DMS153 treated with DMSO at 0.1 percent for 48 hours (cell line): ENCODE data around the gene DPY19L3.
"Not testable (repeated sequence)": the region's sequence is repeated elsewhere in the genome, so short reads cannot be mapped to it uniquely, and the experiment has no call there.

Source experiments
- DNase-seq: peaks from one replicate; lab custom pipeline; 2025; ENCODE audit not compliant: unreplicated experiment; lab: John Stamatoyannopoulos, UW

Gene DPY19L3

DNA sequence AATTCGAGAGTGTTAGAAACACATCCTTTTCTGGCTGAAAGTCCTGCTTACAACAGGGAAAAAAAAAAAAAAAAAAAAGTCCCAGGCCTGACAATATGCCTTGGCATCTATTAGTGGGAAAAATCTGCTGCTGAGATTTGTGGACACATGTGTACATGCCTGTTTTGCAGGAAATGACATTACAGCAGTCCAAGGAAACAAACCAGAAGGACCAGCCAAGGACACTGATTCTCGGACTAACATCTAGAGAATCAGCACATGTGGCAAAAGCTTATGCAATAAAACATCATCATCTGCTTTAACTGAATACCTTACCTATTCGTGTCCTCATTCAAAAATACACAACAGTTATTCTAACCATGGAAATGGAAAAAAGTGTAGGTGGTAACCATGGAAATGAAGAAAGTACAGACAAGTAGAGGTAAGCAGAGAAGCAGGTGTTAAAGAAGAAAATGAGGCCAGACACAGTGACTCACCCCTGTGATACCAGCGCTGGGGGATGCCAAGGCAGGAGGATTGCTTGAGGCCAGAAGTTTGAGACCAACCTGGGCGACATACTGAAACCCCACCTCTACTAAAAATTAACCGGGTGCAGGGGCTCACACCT, 9.4 kb upstream of the DPY19L3 start:
- DNase-seq, result no peak

DNA sequence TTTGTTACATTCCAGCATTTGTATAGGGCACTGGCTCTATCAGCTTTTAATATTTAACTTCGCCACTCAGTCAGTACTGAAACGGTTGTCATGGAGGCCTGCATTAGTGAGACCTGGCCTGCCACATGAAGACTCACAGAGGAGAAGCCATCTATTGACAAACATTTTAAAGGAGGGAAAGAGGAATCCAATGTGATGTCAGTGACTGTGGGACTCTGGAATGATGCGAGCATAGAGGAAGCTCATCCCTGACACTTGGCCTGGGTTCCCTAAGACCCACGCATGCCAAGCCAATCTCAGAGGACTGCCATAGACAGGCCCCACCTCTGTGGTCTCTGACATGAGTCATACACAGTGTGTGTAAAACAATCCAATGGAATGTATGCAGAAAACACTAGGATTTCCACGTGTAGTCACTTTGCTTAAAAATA, 7.9 kb upstream of the DPY19L3 start:
- no peak for DNase-seq

DNA sequence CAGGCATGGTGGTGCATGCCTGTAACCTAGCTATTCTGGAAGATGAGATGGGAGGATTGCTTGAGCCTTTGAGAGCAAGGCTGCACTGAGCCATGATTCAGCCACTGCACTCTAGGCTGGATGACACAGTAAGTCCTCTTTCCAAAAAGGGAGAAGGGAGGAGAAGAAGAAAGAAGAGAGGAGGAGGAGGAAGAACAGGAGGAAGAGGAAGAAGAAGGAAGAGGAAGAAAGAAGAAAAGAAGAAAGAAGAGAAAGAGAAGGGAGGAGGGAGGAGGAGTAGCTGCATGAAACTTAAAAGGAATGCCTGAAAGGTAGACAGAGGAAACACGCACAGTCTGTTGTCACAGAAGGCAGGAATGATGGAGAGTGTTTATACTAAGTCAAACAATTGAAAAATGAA, 3.6 kb upstream of the DPY19L3 start:
- no peak for DNase-seq

DNA sequence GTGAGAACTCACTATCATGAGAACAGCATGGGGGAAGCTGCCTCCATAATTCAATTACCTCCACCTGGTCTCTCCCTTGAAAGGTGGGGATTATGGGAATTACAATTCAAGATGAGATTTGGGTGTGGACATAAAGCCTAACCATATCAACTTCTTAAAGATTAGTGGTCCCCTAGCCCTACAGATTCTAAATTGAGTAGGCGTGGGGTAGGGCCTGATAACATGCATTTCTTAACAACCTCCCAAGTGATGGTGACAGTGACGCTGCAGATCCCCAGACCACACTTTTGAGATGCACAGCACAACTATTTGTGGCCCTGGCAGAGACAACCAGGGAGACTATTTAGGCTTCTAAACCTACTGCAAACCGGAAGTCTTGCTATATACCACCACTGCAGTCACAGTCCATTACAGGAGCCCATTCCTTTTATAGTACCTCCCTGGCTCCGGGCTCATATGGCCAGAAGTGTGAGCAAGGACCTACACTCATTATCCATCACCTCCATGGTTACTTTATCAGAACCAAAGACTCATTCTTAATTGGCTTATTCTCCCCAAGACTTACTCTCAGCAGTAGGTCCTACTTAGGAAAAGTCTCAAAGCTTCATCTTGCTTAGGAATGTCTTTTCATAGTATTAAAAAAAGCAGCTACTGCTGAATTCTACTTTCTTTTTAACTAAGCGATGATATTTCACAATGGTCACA, 2.1 kb upstream of the DPY19L3 start:
- DNase-seq, result no peak

DNA sequence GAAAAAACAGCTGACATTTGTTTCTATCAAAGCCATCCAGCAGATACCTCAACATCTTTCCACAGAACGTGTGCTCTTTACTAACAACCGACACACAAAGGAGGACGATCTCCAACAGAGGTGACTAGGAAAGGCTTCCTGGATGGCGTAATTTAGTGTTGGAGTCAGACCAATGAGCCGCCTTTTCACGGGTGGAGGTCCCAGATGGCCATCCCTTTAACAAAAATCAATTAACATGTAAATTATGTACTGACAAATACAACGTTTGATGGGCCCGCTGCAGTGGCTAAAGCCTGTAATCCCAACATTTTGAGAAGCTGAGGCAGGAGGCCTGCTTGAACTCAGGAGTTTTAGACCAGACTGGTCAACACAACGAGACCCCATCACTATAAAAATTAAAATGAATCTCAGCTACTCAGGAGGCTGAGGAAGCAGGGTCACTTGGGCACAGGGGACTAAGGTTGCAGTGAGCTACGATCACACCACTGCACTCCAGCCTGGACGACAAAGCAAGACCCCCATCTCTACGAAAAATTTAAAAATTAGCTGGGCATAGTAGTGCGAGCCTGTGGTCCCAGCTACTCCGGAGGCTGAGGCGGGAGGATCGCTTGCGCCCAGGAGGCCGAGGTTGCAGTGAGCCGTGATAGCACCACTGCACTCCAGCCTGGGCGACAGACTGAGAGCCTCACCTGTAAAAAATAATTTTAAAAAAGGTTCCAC, 1.2 kb upstream of the DPY19L3 start:
- no peak for DNase-seq

DNA sequence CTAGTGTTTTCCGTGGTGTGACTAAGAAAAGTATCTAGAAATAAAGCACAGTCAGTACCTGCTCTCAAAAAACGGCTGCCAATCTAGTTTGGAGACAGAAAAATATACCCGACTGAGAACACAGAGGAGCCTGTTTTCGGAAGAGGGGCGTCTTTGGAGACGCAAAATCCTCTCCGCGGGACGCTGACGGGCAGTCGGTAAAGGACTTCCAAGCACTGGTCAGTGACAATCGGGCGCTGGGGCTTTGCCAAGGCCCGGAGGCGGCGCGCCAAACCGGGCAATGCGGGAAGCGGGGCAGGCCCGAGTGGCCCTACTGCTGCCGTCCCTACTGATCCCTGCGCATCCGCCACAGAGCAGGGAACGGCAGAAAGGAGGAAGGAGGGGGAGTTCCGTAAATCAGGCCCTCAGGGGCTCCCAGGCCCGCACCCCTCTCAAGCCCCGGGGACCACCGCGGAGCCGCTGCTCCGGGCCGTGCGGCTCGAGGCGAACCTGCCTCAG, 588 bp upstream of the DPY19L3 start:
- DNase-seq, result no peak

DNA sequence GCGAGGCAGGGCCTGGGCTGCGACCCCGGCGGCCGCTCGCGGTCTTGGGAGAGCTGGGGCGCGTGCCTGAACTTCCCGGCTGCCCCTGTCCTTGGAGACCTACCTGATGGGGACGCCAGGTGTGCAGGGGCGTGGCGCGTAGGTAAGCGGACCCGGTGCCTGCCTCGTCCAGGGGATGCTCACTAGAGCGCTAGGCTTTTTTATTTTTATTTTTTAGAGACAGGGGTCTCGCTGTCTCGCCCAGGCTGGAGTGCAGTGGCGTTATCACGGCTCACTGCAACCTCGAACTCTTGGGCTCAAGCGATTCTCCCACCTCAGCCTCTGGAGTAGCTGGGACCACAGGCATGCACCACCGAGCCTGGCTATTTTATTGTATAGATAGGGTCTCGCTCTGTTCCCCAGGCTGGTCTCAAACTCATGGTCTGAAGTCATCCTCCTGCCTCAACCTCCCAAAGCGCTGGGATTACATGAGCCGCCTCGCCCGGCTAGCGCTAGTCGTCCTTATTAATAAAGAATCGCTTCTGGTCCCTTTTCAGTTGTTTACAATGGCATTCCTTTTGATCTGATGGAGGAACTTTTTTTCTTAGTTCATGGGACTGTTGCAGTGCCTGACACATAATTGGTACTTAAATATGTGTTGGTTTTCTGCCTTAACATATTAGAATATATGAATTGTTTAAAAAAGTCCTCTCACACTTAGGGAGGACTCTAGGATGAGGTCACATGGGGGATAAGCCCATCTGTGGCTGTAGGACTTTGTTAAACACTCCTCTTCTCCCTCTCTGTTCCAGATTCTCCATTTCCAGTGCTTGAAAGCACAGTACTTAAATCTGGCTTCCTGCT, 812 bp downstream of the DPY19L3 start:
- DNase-seq, result no peak

DNA sequence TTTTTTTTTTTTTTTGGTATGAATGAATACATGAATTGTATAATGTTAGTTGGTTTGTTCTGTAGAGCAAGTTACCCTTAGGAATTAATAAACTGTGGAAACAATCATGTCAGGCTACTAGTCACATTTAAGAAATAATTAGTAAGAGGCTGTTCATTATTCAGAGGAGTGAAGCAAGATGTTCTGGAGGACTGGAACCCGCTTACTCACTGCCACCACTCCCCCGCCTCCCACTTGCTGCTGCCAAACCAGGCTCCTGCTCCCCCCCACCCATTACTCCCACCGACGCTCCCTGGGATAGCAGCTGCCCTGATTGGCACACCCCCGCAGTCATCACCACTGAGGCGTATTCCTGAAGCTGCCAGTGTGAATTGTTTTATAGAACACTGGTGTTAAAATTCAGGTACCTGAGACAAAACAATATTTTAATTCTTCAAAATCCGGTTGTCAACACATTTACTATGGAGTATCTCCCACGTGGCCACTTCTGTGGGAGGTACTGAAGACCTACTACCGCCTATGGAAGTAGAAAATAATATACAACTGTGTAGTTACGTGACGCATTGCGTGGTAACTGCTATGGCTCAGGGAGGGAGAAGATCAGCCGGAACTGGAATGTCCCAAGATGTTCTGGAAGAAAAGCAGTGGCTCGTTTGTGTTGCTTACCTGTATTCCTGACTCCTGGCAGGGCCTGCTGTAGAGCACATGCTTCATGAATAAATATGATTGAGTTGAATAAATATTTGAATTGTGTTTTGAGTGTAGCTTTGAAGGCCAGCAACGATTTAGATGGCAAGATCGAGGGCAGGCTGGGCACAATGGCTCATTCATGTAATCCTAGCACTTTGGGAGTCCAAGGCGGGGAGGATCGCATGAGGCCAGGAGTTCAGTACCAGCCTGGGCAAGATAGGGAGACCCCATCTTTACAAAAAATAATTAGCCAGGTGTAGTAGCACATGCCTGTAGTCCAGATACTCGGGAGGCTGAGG, 1.7 kb downstream of the DPY19L3 start:
- DNase-seq, result no peak

DNA sequence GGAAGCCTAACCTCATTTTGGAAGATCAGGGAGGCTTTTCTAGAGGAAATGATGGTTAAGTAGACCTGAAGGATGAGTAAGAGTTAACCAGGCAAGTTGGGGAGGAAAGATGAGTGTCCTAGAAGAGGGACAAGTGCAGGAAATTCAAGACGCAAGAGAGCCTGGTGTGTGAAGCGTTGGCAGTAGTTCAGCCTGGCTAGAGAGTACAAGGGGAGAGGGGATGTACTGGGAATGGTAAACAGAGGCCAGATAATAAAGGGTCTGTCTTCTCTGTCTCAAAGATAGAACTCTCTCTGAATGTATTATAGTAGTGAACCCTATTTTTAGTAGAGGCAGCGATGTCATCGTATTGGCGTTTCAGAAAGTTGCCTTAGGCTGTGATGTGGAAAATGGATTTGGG, 9.7 kb downstream of the DPY19L3 start:
- DNase-seq, result no peak

DNA sequence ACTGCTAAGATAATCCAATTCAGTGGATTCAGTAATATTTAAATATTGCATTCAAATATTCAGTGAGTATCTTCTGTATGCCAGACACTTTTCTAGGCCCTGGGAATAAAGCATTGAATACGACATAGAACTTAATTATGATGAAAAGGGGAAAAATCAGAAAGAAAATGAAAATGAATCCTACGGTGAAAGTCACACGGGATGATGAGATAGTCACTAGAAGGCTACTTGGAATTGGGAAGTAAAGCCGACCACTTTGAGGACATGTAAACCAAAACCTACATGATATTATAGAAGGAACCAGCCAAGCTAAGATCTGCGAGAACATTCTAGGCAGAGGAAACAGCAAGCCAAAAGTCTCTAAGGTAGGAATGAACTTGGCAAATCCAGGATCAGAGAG, 10.1 kb downstream of the DPY19L3 start:
- no peak for DNase-seq

DNA sequence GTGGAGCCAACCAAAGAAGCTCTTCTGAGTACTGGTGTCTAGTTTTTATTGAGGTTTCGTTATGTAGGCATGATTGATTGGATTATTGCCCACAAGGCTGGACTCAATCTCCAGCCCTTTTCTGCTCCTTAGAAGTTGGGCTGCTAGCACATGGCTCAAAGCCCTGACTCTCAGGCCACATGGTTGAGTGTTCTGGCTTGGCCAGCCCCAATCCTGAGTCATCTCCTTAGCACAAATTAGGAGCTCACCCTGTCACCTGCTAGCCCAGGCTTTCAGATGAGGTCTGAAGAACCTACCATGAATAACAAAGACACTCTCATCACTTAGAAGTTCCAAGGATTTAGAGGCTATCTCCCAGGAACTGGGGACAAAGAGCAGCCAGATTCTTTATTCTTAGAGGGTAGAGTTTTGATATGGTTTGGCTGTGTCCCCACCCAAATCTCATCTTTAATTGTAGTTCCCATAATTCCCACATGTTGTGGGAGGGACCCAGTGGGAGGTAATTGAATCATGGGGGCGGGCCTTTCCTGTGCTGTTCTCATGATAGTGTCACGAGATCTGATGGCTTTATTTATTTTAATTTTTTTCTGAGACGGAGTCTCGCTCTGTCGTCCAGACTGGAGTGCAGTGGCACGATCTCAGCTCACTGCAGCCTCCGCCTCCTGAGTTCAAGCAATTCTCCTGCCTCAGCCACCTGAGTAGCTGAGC, 11.3 kb downstream of the DPY19L3 start:
- no peak for DNase-seq

DNA sequence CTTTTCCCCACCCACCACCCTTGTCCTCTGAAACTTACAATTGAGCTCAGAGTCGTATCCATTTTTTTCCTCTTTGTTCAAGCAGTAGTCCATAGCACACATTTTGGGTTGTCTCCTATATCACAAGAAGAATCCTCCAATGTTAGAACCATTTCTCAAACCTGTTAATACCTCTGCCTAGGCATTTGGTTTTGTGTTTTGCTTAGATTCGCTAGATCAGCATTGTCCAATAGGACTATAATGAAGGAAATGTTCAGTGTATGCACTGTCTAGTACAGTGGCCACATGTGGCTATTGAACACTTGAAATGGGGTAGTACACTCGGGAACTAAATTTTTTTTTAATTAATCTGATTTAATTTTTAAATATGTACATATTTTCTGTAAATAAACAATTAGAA, 12.6 kb downstream of the DPY19L3 start:
- no peak for DNase-seq

DNA sequence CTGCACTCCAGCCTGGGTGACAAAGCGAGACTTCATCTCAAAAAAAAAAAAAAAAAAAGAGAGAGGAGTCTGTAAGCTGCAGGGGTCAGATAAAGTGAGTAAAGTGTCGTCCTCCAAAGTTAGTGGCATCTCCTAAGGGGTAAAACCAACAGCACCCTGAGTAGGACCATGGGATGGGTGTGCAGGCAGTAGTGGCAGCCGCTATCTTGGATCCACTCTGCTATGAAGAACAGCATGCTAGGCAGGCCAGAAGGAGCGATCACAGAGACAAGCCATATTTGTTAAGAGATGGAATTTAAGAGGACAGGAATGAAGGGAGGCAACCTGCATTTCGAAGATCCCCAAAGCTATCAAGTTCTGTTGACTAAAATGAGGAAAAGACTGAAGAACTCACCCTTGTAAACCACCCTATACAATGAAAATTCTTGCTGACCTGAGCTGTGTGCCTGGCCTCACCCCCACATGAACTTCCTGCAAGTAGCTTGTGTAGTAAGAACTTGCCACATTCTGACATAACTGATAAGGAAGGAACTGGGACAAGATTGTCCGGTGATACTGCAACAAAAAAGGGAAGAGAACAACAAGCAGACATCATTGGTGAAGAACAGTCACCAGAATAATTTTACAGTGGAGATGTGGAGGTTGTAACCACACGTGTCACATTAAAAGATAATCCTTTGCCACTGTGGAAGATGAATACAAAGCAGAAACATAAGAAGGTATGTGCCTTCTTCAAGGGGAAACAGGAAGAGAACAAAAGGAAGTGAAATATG, 16.2 kb downstream of the DPY19L3 start:
- no peak for DNase-seq

DNA sequence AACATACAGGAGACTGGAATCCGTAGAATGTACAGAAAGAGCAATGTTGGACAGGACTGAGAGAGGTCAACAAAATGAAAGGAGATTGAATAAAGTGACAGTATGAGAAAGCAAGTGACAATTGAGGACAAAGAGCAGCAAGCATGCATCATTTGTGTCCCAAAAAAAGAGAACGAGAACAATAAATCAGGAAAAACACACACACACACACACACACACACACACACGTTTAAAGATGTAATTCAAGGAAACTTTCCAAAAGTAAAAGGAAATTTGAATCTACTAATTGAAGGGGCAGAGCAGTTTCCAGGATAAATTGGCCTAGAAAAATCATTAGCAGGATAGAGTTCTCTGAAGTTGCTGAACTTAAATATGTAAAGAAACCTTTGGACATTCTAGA, 16.9 kb downstream of the DPY19L3 start:
- no peak for DNase-seq

DNA sequence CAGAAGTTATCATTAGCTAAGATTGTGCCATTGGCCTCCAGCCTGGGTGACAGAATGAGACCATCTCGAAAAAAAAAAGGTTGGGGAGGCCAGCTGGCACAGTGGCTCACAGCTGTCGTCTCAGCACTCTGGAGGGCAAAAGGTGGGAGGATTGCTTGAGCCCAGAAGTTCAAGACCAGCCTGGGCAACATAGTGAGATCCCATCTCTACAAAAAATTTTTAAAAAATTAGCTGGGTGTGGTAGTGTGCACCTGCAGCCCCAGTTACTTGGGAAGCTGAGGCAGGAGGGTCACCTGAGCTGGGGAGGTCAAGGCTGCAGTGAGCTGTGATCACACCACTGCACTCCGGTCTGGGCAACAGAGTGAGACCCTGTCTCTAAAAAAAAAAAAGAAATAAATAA, 18.4 kb downstream of the DPY19L3 start:
- DNase-seq, result not testable (repeated sequence)

DNA sequence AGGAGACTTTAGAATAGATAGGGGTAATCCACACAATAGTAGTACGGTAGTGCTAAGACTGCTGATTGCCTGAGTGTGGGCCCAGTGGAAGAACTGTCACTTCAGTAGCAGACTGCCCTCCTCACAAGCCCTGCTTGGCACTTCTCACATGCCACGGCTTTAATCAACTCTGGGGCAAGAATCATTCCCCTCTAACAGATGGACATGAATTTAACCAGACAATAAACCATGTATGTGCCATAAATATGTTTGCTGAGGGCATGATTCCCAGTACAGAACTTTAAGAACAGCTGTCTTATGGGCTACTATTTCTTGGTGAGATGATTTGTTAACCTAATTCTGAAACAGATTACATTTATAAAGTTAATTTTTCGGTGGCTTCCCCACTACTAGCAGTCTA, 22.0 kb downstream of the DPY19L3 start:
- DNase-seq, result no peak

DNA sequence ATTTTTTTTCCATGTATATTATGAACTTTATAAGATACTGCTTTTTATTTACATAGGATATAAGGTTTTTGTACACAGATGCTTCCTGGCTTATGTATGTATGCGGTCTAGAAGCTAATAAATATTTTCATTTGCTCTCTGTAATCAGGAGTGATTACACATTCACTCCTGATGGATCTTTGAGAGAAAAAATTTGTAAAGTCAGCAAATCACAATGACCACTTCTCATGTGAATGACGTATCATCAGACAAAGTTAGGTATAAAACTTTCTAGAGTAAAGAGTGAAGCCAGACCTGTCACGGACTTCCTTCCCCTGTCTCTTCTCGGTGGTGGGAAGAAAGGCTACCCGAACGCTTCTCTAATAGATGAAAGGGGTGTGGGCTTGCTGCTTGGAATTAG, 31.1 kb downstream of the DPY19L3 start:
- DNase-seq, result no peak

DNA sequence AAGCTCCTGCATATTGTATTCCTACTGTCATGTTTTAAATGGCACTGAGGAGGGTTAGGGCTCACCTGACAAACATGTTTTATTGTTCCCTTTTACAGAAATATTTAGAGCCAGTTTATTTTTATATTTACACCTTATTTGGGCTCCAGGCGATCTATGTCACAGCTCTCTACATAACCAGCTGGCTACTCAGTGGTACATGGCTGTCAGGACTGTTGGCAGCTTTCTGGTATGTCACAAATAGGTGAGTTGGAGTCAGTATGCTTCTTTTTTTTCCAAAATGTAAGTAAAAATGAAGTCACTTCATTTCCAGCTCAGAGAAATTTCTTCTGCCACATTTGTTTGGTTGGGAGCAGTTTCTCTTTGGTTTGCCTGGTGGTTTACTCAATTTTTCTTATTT, 31.5 kb downstream of the DPY19L3 start:
- no peak for DNase-seq

DNA sequence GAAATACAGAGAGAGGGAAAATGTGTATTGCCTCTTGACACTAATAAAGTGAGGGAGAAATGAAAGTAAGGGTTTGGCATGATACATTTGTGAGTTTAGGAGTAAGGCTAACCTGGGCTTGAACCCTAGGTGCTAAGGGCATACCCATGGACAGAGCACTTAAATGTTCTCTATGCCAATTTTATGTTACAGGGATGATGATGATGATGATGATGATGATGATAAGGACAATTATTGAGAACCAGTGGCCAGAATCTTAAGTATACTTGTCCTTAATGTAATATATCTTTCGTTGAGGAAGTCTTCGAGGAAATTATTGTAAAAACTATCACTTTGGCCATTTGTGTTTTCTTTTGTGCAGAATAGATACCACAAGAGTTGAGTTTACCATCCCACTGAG, 33.2 kb downstream of the DPY19L3 start:
- DNase-seq, result no peak
